Skeletal muscle satellite cell (primary cell): ENCODE measurements around the gene PTPRC.

Experiments used
- H3K27me3 ChIP-seq: 2 replicates; pipeline ENCODE4 v1.7.0; 2013; ENCODE audit warnings: low read length; ENCODE audit not compliant: control insufficient read depth, insufficient read depth
- H3K36me3 ChIP-seq: 2 replicates; pipeline ENCODE4 v1.7.0; 2013; ENCODE audit warnings: mild to moderate bottlenecking, control low read depth, low read length; ENCODE audit not compliant: insufficient read depth
- H3K4me1 ChIP-seq: 2 replicates; pipeline ENCODE4 v1.7.0; 2013; ENCODE audit warnings: low read length; ENCODE audit not compliant: control insufficient read depth, insufficient read depth
- H3K4me2 ChIP-seq: 2 replicates; pipeline ENCODE4 v1.7.0; 2013; ENCODE audit warnings: mild to moderate bottlenecking, low read length
- H3K4me3 ChIP-seq: 2 replicates; pipeline ENCODE4 v1.7.0; 2013; ENCODE audit warnings: low read length
- H3K9ac ChIP-seq: 2 replicates; pipeline ENCODE4 v1.7.0; 2013; ENCODE audit warnings: mild to moderate bottlenecking, low read depth, low read length, moderate library complexity
- H3K9me3 ChIP-seq: replicated peaks from 2 replicates; pipeline ENCODE4 v1.7.0; 2013; ENCODE audit warnings: mild to moderate bottlenecking, control low read depth, low read length

The PTPRC gene

GRCh38 chr1:198678301-198678836, 39.5 kb downstream of the PTPRC start:
- Histone ChIP-seq H3K36me3 (no peaks in the 10 kb centered on the region), H3K27me3 (no peaks in the 10 kb centered on the region), H3K4me2 (no peak overlapping the region), H3K4me1 (peaks cover 19% of the 10 kb centered on the region), H3K4me3 (no peak overlapping the region), H3K9me3 (no peaks in the 10 kb centered on the region), H3K9ac (no peak overlapping the region)

GRCh38 chr1:198678901-198679329, 40.1 kb downstream of the PTPRC start:
- Histone ChIP-seq H3K4me2 (no peak overlapping the region), H3K9me3 (no peaks in the 10 kb centered on the region), H3K36me3 (no peaks in the 10 kb centered on the region), H3K4me1 (peaks cover 19% of the 10 kb centered on the region), H3K9ac (no peak overlapping the region), H3K27me3 (no peaks in the 10 kb centered on the region), H3K4me3 (no peak overlapping the region)

- H3K9ac ChIP-seq: no peak overlapping the region
- H3K36me3 ChIP-seq: no peaks in the 10 kb centered on the region
- H3K27me3 ChIP-seq: no peaks in the 10 kb centered on the region
- H3K4me3 ChIP-seq: no peak overlapping the region
- H3K9me3 ChIP-seq: no peaks in the 10 kb centered on the region
- peaks cover 19% of the 10 kb centered on the region for H3K4me1 ChIP-seq
- H3K4me2 ChIP-seq: no peak overlapping the region
Measured at GRCh38 chr1:198679535-198680173, 40.8 kb downstream of the PTPRC start.

GRCh38 chr1:198680174-198680875, 41.5 kb downstream of the PTPRC start:
- H3K4me1 ChIP-seq: peaks cover 19% of the 10 kb centered on the region

GRCh38 chr1:198681252-198681651, 42.4 kb downstream of the PTPRC start:
- Histone ChIP-seq H3K36me3 (no peaks in the 10 kb centered on the region), H3K27me3 (no peaks in the 10 kb centered on the region), H3K9ac (peak overlapping the region; percentile 53), H3K4me3 (no peak overlapping the region), H3K4me2 (peak overlapping the region; percentile 71), H3K4me1 (peaks cover 19% of the 10 kb centered on the region), H3K9me3 (no peaks in the 10 kb centered on the region)

More at GRCh38 chr1:198680174-198680875, 41.5 kb downstream of the PTPRC start:
- H3K9ac ChIP-seq: no peak overlapping the region
- H3K9me3 ChIP-seq: no peaks in the 10 kb centered on the region
- no peaks in the 10 kb centered on the region for H3K36me3 ChIP-seq
- no peak overlapping the region for H3K4me2 ChIP-seq
- H3K4me3 ChIP-seq: no peak overlapping the region
- H3K27me3 ChIP-seq: no peaks in the 10 kb centered on the region

- Histone ChIP-seq H3K27me3 (no peaks in the 10 kb centered on the region), H3K36me3 (no peaks in the 10 kb centered on the region), H3K9ac (peak overlapping the region; percentile 77), H3K9me3 (no peaks in the 10 kb centered on the region), H3K4me1 (peaks cover 19% of the 10 kb centered on the region), H3K4me2 (peak overlapping the region; percentile 71), H3K4me3 (peak overlapping the region; percentile 36)
Measured at GRCh38 chr1:198681831-198682759, 43.3 kb downstream of the PTPRC start.

GRCh38 chr1:198682850-198683249, 44.0 kb downstream of the PTPRC start:
- H3K9ac ChIP-seq: peak overlapping the region; percentile 77
- H3K36me3 ChIP-seq: no peaks in the 10 kb centered on the region
- peaks cover 19% of the 10 kb centered on the region for H3K4me1 ChIP-seq
- no peak overlapping the region for H3K4me3 ChIP-seq
- no peak overlapping the region for H3K4me2 ChIP-seq
- H3K9me3 ChIP-seq: no peaks in the 10 kb centered on the region
- H3K27me3 ChIP-seq: no peaks in the 10 kb centered on the region

- H3K4me3 ChIP-seq: no peak overlapping the region
- H3K4me2 ChIP-seq: no peak overlapping the region
- H3K9ac ChIP-seq: no peak overlapping the region
- H3K27me3 ChIP-seq: no peaks in the 10 kb centered on the region
- H3K4me1 ChIP-seq: peaks cover 19% of the 10 kb centered on the region
- H3K9me3 ChIP-seq: no peaks in the 10 kb centered on the region
- no peaks in the 10 kb centered on the region for H3K36me3 ChIP-seq
Measured at GRCh38 chr1:198683449-198683848, 44.6 kb downstream of the PTPRC start.

- H3K9ac ChIP-seq: no peak overlapping the region
Measured at GRCh38 chr1:198686069-198686728, 47.4 kb downstream of the PTPRC start.

GRCh38 chr1:198687429-198687828, 48.6 kb downstream of the PTPRC start:
- Histone ChIP-seq H3K27me3 (no peaks in the 10 kb centered on the region), H3K4me1 (peaks cover 6% of the 10 kb centered on the region), H3K4me2 (no peak overlapping the region), H3K36me3 (no peaks in the 10 kb centered on the region), H3K9ac (no peak overlapping the region), H3K4me3 (no peak overlapping the region), H3K9me3 (no peaks in the 10 kb centered on the region)

More at GRCh38 chr1:198686069-198686728, 47.4 kb downstream of the PTPRC start:
- Histone ChIP-seq H3K27me3 (no peaks in the 10 kb centered on the region), H3K36me3 (no peaks in the 10 kb centered on the region), H3K9me3 (no peaks in the 10 kb centered on the region), H3K4me3 (no peak overlapping the region), H3K4me2 (no peak overlapping the region), H3K4me1 (peaks cover 17% of the 10 kb centered on the region)

GRCh38 chr1:198691063-198691462, 52.2 kb downstream of the PTPRC start:
- no peak overlapping the region for H3K9ac ChIP-seq
- H3K4me3 ChIP-seq: no peak overlapping the region
- H3K27me3 ChIP-seq: no peaks in the 10 kb centered on the region
- H3K4me1 ChIP-seq: no peaks in the 10 kb centered on the region
- H3K36me3 ChIP-seq: no peaks in the 10 kb centered on the region
- no peaks in the 10 kb centered on the region for H3K9me3 ChIP-seq
- H3K4me2 ChIP-seq: no peak overlapping the region
